Ectodermal cell (in vitro differentiated cells): ENCODE data around the gene DPF1.

Experiments used
- H3K27ac ChIP-seq: 2 replicates; pipeline ENCODE4 v1.7.0; 2013; ENCODE audit warnings: mild to moderate bottlenecking, low read depth, low read length; ENCODE audit not compliant: insufficient read depth, poor library complexity, severe bottlenecking
- H3K27me3 ChIP-seq: 2 replicates; pipeline ENCODE4 v1.7.0; 2013; ENCODE audit warnings: mild to moderate bottlenecking, low read length; ENCODE audit not compliant: insufficient read depth, control insufficient read depth, poor library complexity, severe bottlenecking
- H3K36me3 ChIP-seq: one replicate; pipeline ENCODE4 v1.7.0; 2013; ENCODE audit warnings: low read length; ENCODE audit not compliant: control insufficient read depth, insufficient read depth
- H3K4me1 ChIP-seq: one replicate; pipeline ENCODE4 v1.7.0; 2013; ENCODE audit warnings: low read length; ENCODE audit not compliant: control insufficient read depth, insufficient read depth
- H3K4me3 ChIP-seq: 2 replicates; pipeline ENCODE4 v1.7.0; 2013; ENCODE audit warnings: low read depth, low read length, control low read depth; ENCODE audit not compliant: insufficient read depth
- H3K9me3 ChIP-seq: 2 replicates; pipeline ENCODE4 v1.7.0; 2013; ENCODE audit warnings: mild to moderate bottlenecking, low read length, moderate library complexity; ENCODE audit not compliant: control insufficient read depth
- WGBS, 2 experiments: methylation state at CpG; one replicate each; pipeline ENCODE4 v1.1.7; 2013; ENCODE audit warnings: missing lambda C conversion rate in 2 of 2; 5-methylcytosine and 5-hydroxymethylcytosine counted together

DPF1 gene

GRCh38 chr19:38190061-38190460 is 34.0 kb downstream of the DPF1 start:
- H3K9me3 ChIP-seq, result no peaks in the 10 kb centered on the region
- no peak overlapping the region for H3K4me3 ChIP-seq
- no peak overlapping the region for H3K27ac ChIP-seq
- WGBS, 2 experiments, result 84 to 86% methylated on average over 6 of the region's 6 CpGs
- H3K27me3 ChIP-seq, result no peaks in the 10 kb centered on the region
- H3K4me1 ChIP-seq, result no peaks in the 10 kb centered on the region
- no peaks in the 10 kb centered on the region for H3K36me3 ChIP-seq

DNA sequence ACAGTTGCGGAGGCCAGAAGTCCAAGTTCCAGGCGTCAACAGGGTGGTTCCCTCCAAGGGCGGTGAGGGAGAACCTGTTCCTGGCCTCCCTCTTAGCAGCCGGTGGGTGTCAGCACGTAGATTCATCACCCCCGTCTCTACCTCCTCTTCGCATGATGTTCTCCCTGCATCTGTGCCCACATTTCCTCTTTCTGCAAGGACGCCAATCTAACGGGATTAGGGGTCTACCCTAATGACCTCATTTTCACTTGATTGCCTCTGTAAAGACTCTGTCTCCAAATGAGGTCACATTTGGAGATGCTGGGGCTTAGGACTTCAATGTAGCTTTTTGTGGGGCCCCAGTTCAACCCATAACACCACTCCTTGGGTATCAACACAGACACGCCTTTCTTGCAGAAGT is 38.5 kb downstream of the DPF1 start:
- 94 to 95% methylated on average over 10 of the region's 10 CpGs for WGBS, 2 experiments
- no peaks in the 10 kb centered on the region for H3K27me3 ChIP-seq
- H3K4me3 ChIP-seq, result no peak overlapping the region
- no peaks in the 10 kb centered on the region for H3K9me3 ChIP-seq
- H3K36me3 ChIP-seq, result peaks cover 3% of the 10 kb centered on the region
- H3K27ac ChIP-seq, result no peak overlapping the region
- H3K4me1 ChIP-seq, result peaks cover 19% of the 10 kb centered on the region

DNA sequence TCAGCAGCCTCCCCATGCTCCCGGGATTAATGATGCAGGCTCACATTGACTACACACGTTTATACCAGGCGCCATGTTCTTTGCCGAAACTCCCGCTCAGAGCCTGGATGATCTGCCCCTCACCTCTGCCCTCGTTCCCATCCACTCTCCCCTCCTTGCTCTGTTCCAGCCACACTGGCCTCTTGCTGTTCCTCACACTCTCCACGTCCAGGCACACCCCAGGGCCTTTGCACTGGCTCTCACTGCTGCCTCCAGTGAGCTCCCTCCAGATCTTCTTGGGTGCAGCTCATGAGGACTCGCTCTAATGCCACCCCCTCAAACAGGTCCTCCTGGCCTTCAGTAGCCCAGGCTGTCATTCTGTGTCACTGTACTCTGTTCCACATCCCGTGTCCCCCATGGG is 39.2 kb downstream of the DPF1 start:
- Histone ChIP-seq H3K4me1 (peaks cover 19% of the 10 kb centered on the region), H3K27ac (no peak overlapping the region), H3K36me3 (peaks cover 3% of the 10 kb centered on the region), H3K4me3 (no peak overlapping the region), H3K9me3 (no peaks in the 10 kb centered on the region), H3K27me3 (no peaks in the 10 kb centered on the region)
- WGBS, 2 experiments, result 94 to 95% methylated on average over 9 of the region's 9 CpGs

- no peak overlapping the region for H3K27ac ChIP-seq
- H3K4me3 ChIP-seq, result peak overlapping the region; percentile 21
Observed at GRCh38 chr19:38183251-38183897, 40.6 kb downstream of the DPF1 start.

DNA sequence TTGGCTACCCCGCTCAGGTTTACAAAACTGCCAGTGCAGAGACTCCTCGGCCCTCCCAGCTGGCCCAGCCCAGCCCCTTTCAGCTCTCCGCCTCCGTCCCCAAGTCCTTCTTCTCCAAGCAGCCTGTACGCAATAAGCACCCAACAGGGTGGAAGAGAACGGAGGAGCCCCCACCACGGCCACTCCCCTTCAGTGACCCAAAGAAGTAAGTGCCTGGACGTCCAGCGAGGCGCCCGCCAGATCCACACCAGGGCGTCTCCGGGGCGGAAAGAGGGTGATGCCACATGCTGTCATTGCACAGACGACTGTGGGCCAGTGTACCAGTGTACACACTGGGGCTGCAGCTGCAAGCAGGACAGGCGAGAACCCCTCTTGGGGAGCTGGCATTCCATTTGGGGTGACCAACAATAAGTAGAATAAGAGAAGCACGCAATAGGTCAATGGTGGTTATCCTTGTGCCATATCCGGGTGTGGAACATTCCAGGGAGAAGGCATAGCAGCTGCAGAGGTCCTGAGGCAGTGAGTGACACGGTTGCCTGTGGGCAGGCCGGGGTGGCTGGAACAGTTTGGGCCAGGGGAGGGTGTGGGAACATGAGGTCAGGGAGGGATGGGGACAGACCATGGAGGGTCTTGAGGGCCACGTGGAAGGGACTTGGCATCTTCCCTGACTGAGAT is 41.3 kb downstream of the DPF1 start:
- Histone ChIP-seq H3K4me3 (no peak overlapping the region), H3K27me3 (no peaks in the 10 kb centered on the region), H3K9me3 (no peaks in the 10 kb centered on the region), H3K27ac (no peak overlapping the region), H3K4me1 (peaks cover 19% of the 10 kb centered on the region), H3K36me3 (peaks cover 3% of the 10 kb centered on the region)
- 72 to 75% methylated on average over 21 of the region's 21 CpGs for WGBS, 2 experiments

More at GRCh38 chr19:38183251-38183897, 40.6 kb downstream of the DPF1 start:
- H3K36me3 ChIP-seq, result peaks cover 3% of the 10 kb centered on the region
- 3 to 4% methylated on average over 30 of the region's 30 CpGs for WGBS, 2 experiments
- H3K27me3 ChIP-seq, result no peaks in the 10 kb centered on the region
- H3K9me3 ChIP-seq, result no peaks in the 10 kb centered on the region
- peaks cover 19% of the 10 kb centered on the region for H3K4me1 ChIP-seq

DNA sequence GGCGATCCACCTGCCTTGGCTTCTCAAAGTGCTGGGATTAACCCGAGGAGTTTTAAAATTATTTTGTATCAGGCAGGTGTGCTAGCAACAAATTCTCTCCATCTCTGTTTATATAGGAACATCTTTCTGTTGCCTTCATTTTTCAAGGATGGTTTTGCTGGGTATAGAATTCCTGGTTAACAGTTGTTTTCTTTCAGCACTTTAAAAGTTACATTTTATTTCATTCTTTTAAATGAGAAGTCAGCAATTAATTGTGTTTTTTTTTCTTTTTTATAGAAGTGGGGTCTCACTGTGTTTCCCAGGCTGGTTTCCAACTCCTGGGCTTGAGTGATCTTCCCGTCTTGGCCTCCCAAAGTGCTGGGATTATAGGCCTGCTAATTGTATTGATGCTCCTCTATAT is 44.0 kb downstream of the DPF1 start:
- peaks cover 19% of the 10 kb centered on the region for H3K4me1 ChIP-seq
- H3K27ac ChIP-seq, result no peak overlapping the region
- WGBS, 2 experiments, result 88 to 95% methylated on average over 3 of the region's 3 CpGs
- no peak overlapping the region for H3K4me3 ChIP-seq
- no peaks in the 10 kb centered on the region for H3K27me3 ChIP-seq
- no peaks in the 10 kb centered on the region for H3K9me3 ChIP-seq
- peaks cover 3% of the 10 kb centered on the region for H3K36me3 ChIP-seq

DNA sequence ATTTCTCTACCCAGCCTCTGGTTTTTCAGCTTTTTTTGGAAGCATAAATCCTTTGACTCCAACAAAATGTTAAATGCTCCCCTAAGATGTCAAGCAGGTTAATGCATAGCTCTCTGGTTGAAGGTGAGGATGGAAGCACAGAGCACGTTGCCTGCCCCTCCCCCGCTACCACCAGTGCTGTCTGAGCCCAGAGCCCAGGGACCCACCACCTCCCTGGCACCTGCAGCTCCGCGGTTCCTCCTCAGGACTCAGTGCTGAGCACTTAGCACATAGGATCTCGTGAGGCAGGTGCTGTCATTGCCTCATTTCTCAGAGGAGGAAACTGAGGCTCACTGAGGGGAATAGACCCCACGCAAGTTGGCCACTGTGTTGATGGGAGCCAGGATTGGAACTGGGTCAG is 48.6 kb downstream of the DPF1 start:
- H3K36me3 ChIP-seq, result no peaks in the 10 kb centered on the region
- no peaks in the 10 kb centered on the region for H3K4me1 ChIP-seq
- 85 to 87% methylated on average over 6 of the region's 6 CpGs for WGBS, 2 experiments
- H3K27me3 ChIP-seq, result no peaks in the 10 kb centered on the region
- H3K9me3 ChIP-seq, result no peaks in the 10 kb centered on the region
- no peak overlapping the region for H3K27ac ChIP-seq
- no peak overlapping the region for H3K4me3 ChIP-seq

DNA sequence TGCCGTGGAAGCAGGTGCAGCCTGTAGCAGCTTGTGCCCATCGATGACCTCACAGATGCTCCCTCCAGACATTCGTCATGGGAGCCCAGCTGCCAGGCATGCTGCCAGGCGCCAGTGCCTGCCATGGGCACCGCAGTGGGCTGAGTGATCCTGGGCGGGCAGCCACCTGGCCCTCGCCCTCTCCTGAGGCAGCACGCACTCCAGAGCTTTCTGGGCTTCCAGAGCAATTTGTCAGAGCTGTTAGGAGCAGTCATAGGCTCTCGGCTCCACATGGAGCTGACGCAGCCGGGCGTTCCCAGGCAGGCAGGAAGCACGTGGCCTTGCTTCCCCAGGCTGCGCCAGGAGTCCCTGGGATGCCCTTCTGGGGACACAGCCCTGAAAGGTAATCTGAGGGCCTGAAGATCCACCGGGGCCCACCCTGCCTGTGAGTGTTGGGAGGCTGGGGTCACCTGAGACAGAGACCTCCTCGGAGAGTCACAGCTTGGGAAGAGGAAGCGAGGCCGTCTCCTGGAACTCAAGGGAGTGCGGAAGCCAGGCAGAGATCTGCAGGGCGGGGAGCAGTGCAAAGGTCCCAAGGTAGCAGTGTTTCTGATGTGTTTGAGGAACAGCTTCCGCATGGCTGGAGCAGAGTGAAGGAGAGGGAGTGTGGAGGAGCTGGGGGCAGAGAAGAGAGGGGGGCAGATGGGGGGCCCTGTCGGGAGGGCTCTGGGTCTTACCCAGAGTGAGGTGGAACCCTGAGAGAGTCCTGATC is 50.6 kb downstream of the DPF1 start:
- 93 to 94% methylated on average over 22 of the region's 22 CpGs for whole genome bisulfite sequencing, 2 experiments

GRCh38 chr19:38172001-38172400 is 52.0 kb downstream of the DPF1 start:
- Histone ChIP-seq H3K9me3 (no peaks in the 10 kb centered on the region), H3K27ac (no peak overlapping the region), H3K4me3 (no peak overlapping the region), H3K27me3 (no peaks in the 10 kb centered on the region), H3K4me1 (peaks cover 5% of the 10 kb centered on the region), H3K36me3 (no peaks in the 10 kb centered on the region)
- WGBS, 2 experiments, result 92 to 95% methylated on average over 8 of the region's 8 CpGs

More for the DNA sequence above, 50.6 kb downstream of the DPF1 start:
- H3K4me3 ChIP-seq, result no peak overlapping the region
- no peaks in the 10 kb centered on the region for H3K36me3 ChIP-seq
- H3K27ac ChIP-seq, result no peak overlapping the region
- no peaks in the 10 kb centered on the region for H3K9me3 ChIP-seq
- peaks cover 5% of the 10 kb centered on the region for H3K4me1 ChIP-seq
- no peaks in the 10 kb centered on the region for H3K27me3 ChIP-seq

DNA sequence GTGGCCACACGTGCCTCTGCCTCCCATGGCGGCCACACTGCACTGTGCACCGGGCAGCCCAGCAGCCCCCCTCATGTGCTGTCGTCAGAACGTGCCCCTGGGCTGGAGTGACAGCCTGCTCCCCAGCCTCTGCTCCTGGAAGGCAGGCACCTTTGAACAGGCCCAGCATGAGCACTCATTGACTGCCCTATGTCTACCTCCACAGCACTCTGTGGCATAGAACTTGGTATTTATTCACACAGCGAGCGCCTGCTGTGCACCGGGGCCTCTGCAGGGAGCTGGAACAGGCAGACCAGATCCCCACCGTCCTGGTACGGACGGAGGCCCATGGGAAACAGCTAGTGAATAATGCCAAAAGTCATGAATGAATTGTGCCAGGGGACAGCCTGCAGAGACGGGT is 53.7 kb downstream of the DPF1 start:
- Histone ChIP-seq H3K36me3 (peaks cover 3% of the 10 kb centered on the region), H3K4me1 (peaks cover 5% of the 10 kb centered on the region), H3K9me3 (no peaks in the 10 kb centered on the region), H3K4me3 (no peak overlapping the region), H3K27me3 (no peaks in the 10 kb centered on the region), H3K27ac (no peak overlapping the region)
- 72 to 77% methylated on average over 12 of the region's 12 CpGs for WGBS, 2 experiments
